Fibroblast of skin of scalp (primary cell): Measurements from ENCODE around the gene BRINP2.
"Not testable (repeated sequence)": the region's sequence is repeated elsewhere in the genome, so short reads cannot be mapped to it uniquely, and the experiment has no call there.

Experiments used
- DNase-seq: peaks from one replicate; pipeline ENCODE4 v3.0.0-alpha.2; 2013

Gene BRINP2

DNA sequence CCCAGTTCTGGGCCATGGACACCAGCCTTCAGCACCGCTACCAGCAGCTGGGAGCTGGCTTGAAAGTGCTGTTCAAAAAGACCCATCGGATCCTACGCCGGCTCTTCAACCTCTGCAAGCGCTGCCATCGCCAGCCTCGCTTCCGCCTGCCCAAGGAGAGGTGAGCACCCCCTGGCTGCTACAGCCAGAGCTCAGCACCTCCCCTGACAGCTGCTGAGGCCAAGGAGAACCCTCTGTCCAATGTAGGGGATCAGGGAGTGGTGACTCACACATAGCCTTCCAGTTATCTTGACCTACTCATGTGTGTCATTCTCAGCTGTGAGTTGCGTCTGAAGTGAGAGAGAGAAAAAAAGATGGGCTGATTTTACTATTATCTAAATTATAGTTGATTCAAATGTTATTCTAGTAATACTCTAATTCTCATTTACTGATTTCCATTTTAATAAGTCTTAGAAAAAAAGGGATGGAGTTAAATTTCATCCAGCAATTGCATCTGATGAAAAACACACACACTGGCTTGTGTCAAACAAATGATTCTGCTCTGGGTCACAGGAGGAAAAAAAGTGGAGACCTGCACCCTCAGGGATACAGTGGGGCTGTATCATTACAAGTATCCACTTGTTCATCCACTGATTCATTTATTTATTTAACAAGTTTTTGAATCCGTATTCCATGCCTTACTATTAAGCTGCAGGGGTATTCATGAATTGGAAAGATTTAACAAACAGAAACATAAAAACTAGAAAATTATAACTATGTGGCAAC, 108.0 kb downstream of the BRINP2 start:
- no peak for DNase-seq

- DNase-seq: no peak
These were observed 111.1 kb downstream of the BRINP2 start for GRCh38 chr1:177281901-177282300.

DNA sequence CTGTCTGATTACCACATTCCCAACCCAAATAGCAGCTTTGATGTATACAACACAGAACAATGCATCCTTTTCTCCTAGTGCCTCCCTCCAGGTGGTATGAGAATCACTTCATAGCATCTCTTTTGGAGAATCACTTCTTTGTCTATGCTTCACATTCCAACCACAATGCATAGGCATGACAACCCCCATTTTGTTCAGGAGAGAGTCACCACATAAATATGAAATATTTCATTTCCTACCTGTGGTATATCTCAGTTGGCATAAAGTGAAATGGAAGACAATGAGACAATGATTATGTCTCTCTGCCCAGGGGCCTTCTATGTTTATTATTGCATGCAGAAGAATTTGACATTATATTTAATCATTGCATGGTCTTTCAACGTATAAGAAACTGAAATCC, 112.2 kb downstream of the BRINP2 start:
- no peak for DNase-seq

- no peak for DNase-seq
These were observed 112.6 kb downstream of the BRINP2 start for GRCh38 chr1:177283380-177283779.

- no peak for DNase-seq
These were observed 115.6 kb downstream of the BRINP2 start for GRCh38 chr1:177286396-177286795.

- no peak for DNase-seq
These were observed 116.5 kb downstream of the BRINP2 start for GRCh38 chr1:177287270-177287669.

- DNase-seq: no peak
These were observed 117.2 kb downstream of the BRINP2 start for GRCh38 chr1:177287994-177288393.

- no peak for DNase-seq
These were observed 118.8 kb downstream of the BRINP2 start for GRCh38 chr1:177289532-177289931.

- peak; percentile 10 for DNase-seq
These were observed 129.7 kb downstream of the BRINP2 start for GRCh38 chr1:177300431-177300830.

DNA sequence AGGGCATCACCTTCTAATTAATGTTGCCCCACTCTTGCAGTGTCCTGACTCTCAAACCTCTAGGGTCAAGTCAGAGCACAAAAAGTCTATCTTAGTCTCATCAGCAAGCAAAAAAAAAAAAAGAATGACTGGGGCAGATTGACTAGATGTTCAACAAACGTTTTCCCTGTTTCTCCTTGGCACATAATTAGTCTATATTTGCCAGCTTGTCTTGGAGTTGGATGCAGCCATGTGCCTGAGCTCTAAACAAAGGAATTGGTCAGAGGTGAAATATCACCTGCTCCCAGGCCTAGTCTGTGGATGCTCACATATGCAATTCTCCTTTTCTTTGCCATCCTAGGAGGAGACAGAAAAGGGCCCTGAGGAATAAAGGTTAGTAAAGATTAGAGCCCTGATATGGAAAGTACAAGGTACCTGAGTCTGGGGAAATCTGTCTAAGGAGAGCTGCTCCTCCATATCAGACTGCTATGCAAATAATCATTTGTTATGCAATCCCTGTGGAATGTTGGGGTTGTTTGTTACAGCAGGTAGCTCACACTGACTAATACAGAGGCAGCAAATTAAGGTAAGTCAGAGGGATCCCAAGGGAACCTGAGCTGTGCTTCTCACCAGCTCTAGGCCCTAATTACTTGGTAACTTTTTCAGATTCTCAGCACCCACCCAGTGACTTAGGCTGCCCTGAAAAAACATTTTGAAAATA, 130.8 kb downstream of the BRINP2 start:
- DNase-seq: no peak

GRCh38 chr1:177302357-177303044, 131.7 kb downstream of the BRINP2 start:
- DNase-seq: peak; percentile 13

- DNase-seq: no peak
These were observed 134.6 kb downstream of the BRINP2 start for GRCh38 chr1:177305040-177306018.

DNA sequence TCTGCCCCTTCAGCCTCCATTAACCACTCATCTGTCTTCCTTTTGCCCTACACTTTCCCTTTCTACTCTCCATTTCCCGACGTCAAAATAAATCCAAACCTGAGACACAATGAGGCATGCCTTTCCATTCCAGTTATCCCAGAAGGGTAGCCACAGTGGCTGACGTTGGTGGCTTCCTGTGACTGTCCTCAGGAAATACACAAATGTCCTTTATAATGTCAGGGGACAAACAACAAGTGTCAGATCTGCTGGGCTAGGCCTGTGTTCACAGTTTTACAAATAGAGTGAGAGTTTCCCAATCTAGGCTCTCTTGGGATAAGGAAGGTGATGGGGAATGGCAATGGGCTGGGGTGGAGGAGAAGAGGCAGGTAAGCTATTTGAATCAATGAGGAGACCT, 135.3 kb downstream of the BRINP2 start:
- no peak for DNase-seq

- no peak for DNase-seq
These were observed 136.2 kb downstream of the BRINP2 start for GRCh38 chr1:177306981-177307380.

DNA sequence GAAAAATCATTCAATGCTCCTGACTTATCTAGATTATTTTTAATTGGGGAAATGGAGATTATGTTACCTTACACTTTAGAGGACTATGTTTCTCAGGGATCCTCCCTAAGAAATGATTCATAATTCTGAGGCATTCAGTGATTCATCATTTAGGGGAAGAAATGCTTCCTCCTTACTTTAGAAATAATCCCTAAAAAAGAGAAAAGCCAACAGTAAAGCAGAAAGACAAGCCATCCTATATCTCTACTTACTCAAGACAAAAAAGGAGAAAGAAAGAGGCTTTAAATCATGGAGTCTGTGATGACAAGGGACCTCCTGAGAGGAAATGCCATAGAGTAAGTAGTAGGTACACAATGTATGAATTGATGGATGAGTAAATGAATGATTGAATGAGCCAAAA, 137.0 kb downstream of the BRINP2 start:
- peak; percentile 27 for DNase-seq

- DNase-seq: no peak
These were observed 139.1 kb downstream of the BRINP2 start for GRCh38 chr1:177309880-177310279.

GRCh38 chr1:177310326-177310725, 139.6 kb downstream of the BRINP2 start:
- DNase-seq: no peak

GRCh38 chr1:177311111-177311510, 140.4 kb downstream of the BRINP2 start:
- DNase-seq: no peak

GRCh38 chr1:177311586-177311985, 140.8 kb downstream of the BRINP2 start:
- DNase-seq: no peak

- DNase-seq: no peak
These were observed 144.5 kb downstream of the BRINP2 start for GRCh38 chr1:177315261-177315660.

DNA sequence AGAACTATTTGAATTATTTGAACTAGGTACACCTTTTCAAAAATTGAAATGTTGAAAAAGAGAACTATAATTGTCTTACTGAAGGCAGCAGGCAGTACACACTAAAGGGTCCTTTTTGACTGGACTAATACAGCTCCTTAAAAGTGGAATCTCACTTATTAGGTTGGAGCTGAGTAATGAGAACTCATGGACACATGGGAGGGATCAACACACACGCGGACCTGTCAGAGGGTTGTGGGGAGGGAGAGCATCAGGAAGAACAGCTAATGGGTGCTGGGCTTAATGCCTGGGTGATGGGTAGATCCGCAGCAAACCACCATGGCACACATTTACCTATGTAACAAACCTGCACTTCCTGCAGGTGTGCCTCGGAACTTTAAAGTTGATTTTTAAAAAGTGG, 145.0 kb downstream of the BRINP2 start:
- no peak for DNase-seq

DNA sequence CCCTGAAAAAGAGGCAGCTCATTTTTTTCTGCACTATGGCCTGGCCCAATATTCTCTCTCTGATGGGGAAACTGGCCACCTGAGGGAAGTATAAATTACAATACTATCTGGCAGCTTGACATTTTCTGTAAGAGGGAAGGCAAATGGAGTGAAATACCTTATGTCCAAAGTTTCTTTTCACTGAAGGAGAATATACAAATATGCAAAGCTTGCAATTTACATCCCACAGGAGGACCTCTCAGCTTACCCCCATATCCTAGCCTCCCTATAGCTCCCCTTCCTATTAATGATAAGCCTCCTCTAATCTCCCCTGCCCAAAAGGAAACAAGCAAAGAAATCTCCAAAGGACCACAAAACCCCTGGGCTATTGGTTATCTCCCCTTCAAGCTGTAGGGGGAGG, 150.7 kb downstream of the BRINP2 start:
- not testable (repeated sequence) for DNase-seq
